Activated naive CD8-positive, alpha-beta T cell treated with anti-CD3 and anti-CD28 coated beads, Interleukin-2, amount 50 U/mL, for 16 hours (primary cell): ENCODE measurements around the gene FANCC.
A peak's percentile ranks its signal among the peaks of the same experiment; 100 is the strongest.

Experiments used
- DNase-seq: peaks from one replicate; pipeline ENCODE4 v3.0.0-alpha.2; 2020; ENCODE audit warnings: low read depth, low spot score

FANCC gene

GRCh38 chr9:95317119-95317892 is at the start of gene FANCC:
FANCC (minus strand) TSS chr9:95317709; CDS start chr9:95249291, 68,418 bp downstream.
- DNase-seq = peak; percentile 70

- DNase-seq = no peak
Observed at GRCh38 chr9:95366731-95367325, 49.3 kb upstream of the FANCC start.

GRCh38 chr9:95365766-95366165 is 48.3 kb upstream of the FANCC start:
- no peak for DNase-seq

GRCh38 chr9:95363051-95363841 is 45.7 kb upstream of the FANCC start:
- no peak for DNase-seq

GRCh38 chr9:95360866-95361265 is 43.4 kb upstream of the FANCC start:
- no peak for DNase-seq

- DNase-seq = no peak
Observed at GRCh38 chr9:95357316-95357715, 39.8 kb upstream of the FANCC start.

GRCh38 chr9:95355500-95355899 is 38.0 kb upstream of the FANCC start:
- no peak for DNase-seq

- no peak for DNase-seq
Observed at GRCh38 chr9:95351051-95351450, 33.5 kb upstream of the FANCC start.

GRCh38 chr9:95350266-95350665 is 32.8 kb upstream of the FANCC start:
- DNase-seq = no peak

GRCh38 chr9:95349091-95350038 is 31.9 kb upstream of the FANCC start:
- DNase-seq = no peak

GRCh38 chr9:95346021-95346420 is 28.5 kb upstream of the FANCC start:
- DNase-seq = no peak

- DNase-seq = no peak
Observed at GRCh38 chr9:95344735-95345325, 27.3 kb upstream of the FANCC start.

- no peak for DNase-seq
Observed at GRCh38 chr9:95343725-95344287, 26.3 kb upstream of the FANCC start.

- no peak for DNase-seq
Observed at GRCh38 chr9:95342571-95342970, 25.1 kb upstream of the FANCC start.

- no peak for DNase-seq
Observed at GRCh38 chr9:95341293-95341962, 23.9 kb upstream of the FANCC start.

GRCh38 chr9:95338243-95338642 is 20.7 kb upstream of the FANCC start:
- no peak for DNase-seq

- no peak for DNase-seq
Observed at GRCh38 chr9:95336281-95336680, 18.8 kb upstream of the FANCC start.

- DNase-seq = no peak
Observed at GRCh38 chr9:95333426-95333825, 15.9 kb upstream of the FANCC start.

- DNase-seq = no peak
Observed at GRCh38 chr9:95332860-95333259, 15.4 kb upstream of the FANCC start.
